Cardiac muscle cell (in vitro differentiated cells and primary cell): ENCODE results near the gene RTP2. TPM values are rescaled to one million over a fixed set of nuclear protein-coding genes. Genes with fewer than 3 reads are reported as not detected.

Experiments used
- DNase-seq, 2 donors: peaks; one replicate each; pipeline versions ENCODE4 v3.0.0 to v3.0.0-alpha.2; 2010 to 2017; ENCODE audit warnings: low read depth in 1 of 2, low spot score in 1 of 2
- H3K27ac ChIP-seq: fragments of 200-600 bp; sonication (generic); 2 replicates; pipeline ENCODE4 v1.5.1; 2016
- H3K27me3 ChIP-seq: fragments of 200-600 bp; sonication (generic); 2 replicates; pipeline ENCODE4 v1.6.0; 2016; ENCODE audit warnings: control low read depth
- H3K36me3 ChIP-seq: fragments of 200-600 bp; sonication (generic); 2 replicates; pipeline ENCODE4 v1.5.1; 2016; ENCODE audit warnings: control low read depth
- H3K4me1 ChIP-seq: fragments of 200-600 bp; sonication (generic); 2 replicates; pipeline ENCODE4 v1.8.1; 2017; ENCODE audit warnings: low read depth, mild to moderate bottlenecking, mixed run types
- H3K4me3 ChIP-seq: fragments of 200-600 bp; sonication (generic); 2 replicates; pipeline ENCODE4 v1.5.1; 2016; ENCODE audit warnings: mild to moderate bottlenecking
- H3K9me3 ChIP-seq: fragments of 200-600 bp; sonication (generic); 2 replicates; pipeline ENCODE4 v1.5.1; 2017; ENCODE audit warnings: low read depth, mild to moderate bottlenecking, control low read depth
- CTCF ChIP-seq: IDR thresholded peaks from 2 replicates; pipeline ENCODE4 v1.5.1; 2012; ENCODE audit warnings: low read depth, mild to moderate bottlenecking, low read length
- polyA plus RNA-seq: library from polyadenylated mRNA; unstranded; fragments of >200 nt; fragmentation: Nextera tagmentation; extraction: Ambion mirVana; gene quantifications from 2 replicates; pipeline ENCODE4 v1.2.1, GENCODE V29; 2016
- total RNA-seq: library from RNA; depleted of rRNA; stranded (reverse); fragments of >200 nt; gene quantifications from 2 replicates; pipeline ENCODE4 v1.2.3, GENCODE V29; 2016

RTP2 gene
- total and polyA plus RNA-seq, 2 experiments from 2014 or later, result not detected

GRCh38 chr3:187729598-187729997 is 27.2 kb upstream of the RTP2 start:
- Histone ChIP-seq H3K4me1 (peaks cover 15% of the 10 kb centered on the region), H3K27me3 (no peaks in the 10 kb centered on the region), H3K9me3 (no peaks in the 10 kb centered on the region), H3K4me3 (no peak overlapping the region), H3K27ac (no peak overlapping the region), H3K36me3 (no peaks in the 10 kb centered on the region)
- no peak for TF ChIP-seq CTCF
- DNase-seq, result no peak

GRCh38 chr3:187728940-187729583 is 26.7 kb upstream of the RTP2 start:
- Histone ChIP-seq H3K4me3 (no peak overlapping the region), H3K36me3 (peaks cover under 1% of the 10 kb centered on the region), H3K4me1 (peaks cover 15% of the 10 kb centered on the region), H3K9me3 (no peaks in the 10 kb centered on the region), H3K27me3 (no peaks in the 10 kb centered on the region), H3K27ac (no peak overlapping the region)
- no peak for TF ChIP-seq CTCF
- no peak for DNase-seq

GRCh38 chr3:187728248-187728647 is 25.9 kb upstream of the RTP2 start:
- H3K4me1 ChIP-seq, result peaks cover 15% of the 10 kb centered on the region
- H3K4me3 ChIP-seq, result no peak overlapping the region
- no peak for DNase-seq
- no peak for TF ChIP-seq CTCF
- H3K9me3 ChIP-seq, result no peaks in the 10 kb centered on the region
- no peak overlapping the region for H3K27ac ChIP-seq
- peaks cover 3% of the 10 kb centered on the region for H3K36me3 ChIP-seq
- no peaks in the 10 kb centered on the region for H3K27me3 ChIP-seq

- Histone ChIP-seq H3K4me1 (peaks cover 6% of the 10 kb centered on the region), H3K36me3 (peaks cover 3% of the 10 kb centered on the region), H3K27ac (no peak overlapping the region), H3K4me3 (no peak overlapping the region), H3K9me3 (no peaks in the 10 kb centered on the region), H3K27me3 (no peaks in the 10 kb centered on the region)
- no peak for DNase-seq
- no peak for TF ChIP-seq CTCF
Observed at GRCh38 chr3:187726564-187726963, 24.2 kb upstream of the RTP2 start.

- no peaks in the 10 kb centered on the region for H3K9me3 ChIP-seq
- TF ChIP-seq CTCF, result no peak
- H3K27me3 ChIP-seq, result no peaks in the 10 kb centered on the region
- no peak overlapping the region for H3K4me3 ChIP-seq
- H3K4me1 ChIP-seq, result peaks cover 5% of the 10 kb centered on the region
- peaks cover 3% of the 10 kb centered on the region for H3K36me3 ChIP-seq
- H3K27ac ChIP-seq, result no peak overlapping the region
- DNase-seq, result no peak
Observed at GRCh38 chr3:187725653-187726370, 23.5 kb upstream of the RTP2 start.
